Embryonic facial prominence (tissue), 1 donor: ENCODE results near the gene DUSP16.
"Not testable (repeated sequence)": the region's sequence is repeated elsewhere in the genome, so short reads cannot be mapped to it uniquely, and the experiment has no call there.

Source experiments
- DNase-seq: peaks from one replicate; pipeline ENCODE4 v3.0.0-alpha.2; 2016; ENCODE audit errors: extremely low spot score

The DUSP16 gene

GRCh38 chr12:12546314-12546772, 16.3 kb downstream of the DUSP16 start:
- no peak for DNase-seq

GRCh38 chr12:12543959-12544358, 18.7 kb downstream of the DUSP16 start:
- DNase-seq = no peak

- DNase-seq = no peak
These were observed 19.7 kb downstream of the DUSP16 start for GRCh38 chr12:12542964-12543363.

- DNase-seq = no peak
These were observed 20.4 kb downstream of the DUSP16 start for GRCh38 chr12:12542286-12542685.

DNA sequence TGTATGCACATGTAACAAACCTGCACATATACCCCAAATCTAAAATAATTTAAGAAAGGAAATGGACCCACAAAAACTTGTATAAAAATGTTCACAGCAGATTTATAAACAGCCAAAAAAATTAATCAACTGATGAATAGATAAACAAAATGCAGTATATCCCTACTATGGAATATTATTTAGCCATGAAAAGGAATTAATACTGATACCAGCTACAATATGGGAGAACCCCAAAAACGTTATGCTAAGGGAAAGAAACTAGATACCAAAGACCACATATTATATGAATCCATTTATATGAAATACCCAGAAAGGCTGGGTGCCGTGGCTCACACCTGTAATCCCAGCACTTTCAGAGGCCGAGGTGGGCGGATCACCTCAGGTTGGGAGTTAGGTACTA, 20.9 kb downstream of the DUSP16 start:
- DNase-seq = no peak

DNA sequence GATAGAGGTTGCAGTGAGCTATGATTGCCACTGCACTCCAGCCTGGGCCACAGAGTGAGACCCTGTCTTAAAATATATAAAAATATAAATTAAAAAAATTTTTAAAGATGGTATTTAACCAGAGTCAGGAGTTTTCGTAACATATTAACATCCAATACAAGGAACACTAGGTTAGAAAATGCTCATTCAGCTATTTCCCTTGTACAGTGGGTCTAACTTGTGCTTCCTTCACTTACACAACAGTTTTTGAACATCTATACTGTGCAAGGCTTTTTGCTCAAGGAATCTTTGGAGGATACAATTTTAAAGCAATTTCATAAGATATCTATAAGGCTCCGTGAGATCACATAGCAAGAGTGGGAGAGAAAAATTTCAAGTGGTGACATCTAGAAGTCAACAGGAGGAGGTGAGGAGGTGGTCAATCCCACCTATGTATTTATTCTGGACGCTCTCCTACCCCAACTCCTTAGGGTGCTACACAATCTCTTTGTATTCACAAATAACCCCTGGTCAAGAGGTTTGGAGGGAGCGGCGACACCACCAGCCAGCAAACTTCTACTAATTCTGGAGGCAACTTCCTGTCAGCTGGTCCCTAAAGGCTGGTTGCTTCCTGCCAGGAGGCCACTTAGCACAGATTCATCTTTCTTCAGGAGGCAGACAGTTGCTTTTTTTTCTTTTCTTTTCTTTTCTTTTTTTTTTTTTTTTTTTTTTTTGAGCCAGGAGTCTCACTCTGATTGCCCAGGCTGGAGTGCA, 22.2 kb downstream of the DUSP16 start:
- no peak for DNase-seq

DNA sequence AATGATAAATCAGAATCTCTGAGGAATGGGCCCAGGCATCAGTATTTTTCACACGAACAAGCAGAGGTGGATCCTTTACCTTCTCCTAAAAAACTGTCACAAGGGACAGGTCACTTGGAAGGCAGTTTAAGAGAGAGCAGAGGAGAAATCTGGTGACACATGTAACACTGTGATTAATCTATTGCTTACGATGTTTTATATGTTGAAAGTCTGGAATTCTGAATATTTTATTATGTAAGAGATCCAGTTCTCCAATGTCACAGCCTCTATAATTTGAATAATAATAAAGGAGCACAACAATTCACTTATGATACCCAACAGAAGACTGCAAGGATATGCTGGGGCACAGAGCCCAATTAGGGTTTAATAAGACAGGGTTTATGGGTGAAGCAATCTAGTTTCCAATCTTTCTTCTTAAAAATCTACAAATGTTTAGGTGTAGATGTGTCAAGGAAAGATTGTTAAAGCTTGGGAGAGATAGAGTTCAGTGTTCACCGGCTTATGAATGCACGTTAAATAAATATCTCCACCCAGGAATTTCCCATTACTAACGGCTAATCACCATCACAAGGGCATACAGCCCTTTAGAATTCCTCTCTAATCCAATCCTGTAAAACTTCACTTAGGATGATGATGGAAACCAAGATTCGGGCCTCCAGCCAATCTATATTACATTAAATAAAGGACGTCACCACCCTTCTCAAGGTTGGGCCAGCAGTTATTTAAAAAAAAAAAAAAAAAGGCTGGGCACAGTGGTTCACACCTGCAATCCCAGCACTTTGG, 23.4 kb downstream of the DUSP16 start:
- no peak for DNase-seq

GRCh38 chr12:12538535-12538934, 24.1 kb downstream of the DUSP16 start:
- DNase-seq = no peak

- DNase-seq = no peak
These were observed 25.2 kb downstream of the DUSP16 start for GRCh38 chr12:12537421-12537820.

DNA sequence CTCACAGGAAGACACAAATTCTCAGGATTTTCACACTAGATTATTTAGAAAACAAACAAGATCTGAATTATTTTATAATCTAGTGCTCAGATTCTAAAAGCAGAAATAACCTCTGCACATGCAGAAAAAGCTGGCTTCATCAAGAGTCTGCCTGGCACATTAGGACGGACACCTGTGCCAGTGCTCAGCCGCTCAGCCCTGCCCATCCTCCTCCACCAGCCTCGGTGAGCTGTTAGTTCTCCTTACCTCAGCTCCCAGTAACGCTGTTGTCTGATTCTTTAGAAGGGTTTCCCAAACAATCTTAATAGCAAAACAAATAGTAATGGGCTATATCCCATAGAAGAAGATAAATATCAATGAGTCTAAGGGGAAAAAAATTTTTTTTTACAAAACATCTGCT, 27.7 kb downstream of the DUSP16 start:
- no peak for DNase-seq

GRCh38 chr12:12534166-12534866, 28.3 kb downstream of the DUSP16 start:
- DNase-seq = no peak

DNA sequence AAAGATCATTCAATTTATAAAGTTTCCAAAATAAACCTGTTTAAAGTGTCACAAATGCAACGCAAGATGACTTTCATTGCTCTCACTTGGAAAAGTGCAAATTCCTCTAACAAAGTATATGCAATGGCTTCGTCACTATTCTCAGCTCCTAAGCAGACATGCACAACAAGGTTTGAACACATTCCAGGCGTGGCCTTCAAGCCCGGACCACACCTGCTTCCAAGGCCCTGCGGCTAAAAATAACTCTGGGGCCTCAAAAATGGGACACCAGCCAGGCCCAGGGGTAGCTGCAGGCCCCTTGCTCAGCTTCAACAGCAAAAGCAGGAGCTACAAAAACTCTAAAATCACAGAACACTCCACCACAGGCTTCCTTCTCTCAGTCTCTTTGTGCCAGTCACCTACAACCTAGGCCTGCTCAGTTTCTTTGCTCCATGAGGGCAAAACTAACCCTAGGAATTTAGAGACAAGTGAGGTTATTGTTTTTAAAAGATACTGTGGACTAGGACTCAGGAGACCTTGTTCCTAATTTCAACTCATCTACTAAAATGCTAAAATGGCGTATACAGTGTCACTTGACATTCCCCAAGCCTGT, 29.3 kb downstream of the DUSP16 start:
- peak; percentile 65 for DNase-seq

GRCh38 chr12:12531194-12531593, 31.5 kb downstream of the DUSP16 start:
- DNase-seq = no peak

DNA sequence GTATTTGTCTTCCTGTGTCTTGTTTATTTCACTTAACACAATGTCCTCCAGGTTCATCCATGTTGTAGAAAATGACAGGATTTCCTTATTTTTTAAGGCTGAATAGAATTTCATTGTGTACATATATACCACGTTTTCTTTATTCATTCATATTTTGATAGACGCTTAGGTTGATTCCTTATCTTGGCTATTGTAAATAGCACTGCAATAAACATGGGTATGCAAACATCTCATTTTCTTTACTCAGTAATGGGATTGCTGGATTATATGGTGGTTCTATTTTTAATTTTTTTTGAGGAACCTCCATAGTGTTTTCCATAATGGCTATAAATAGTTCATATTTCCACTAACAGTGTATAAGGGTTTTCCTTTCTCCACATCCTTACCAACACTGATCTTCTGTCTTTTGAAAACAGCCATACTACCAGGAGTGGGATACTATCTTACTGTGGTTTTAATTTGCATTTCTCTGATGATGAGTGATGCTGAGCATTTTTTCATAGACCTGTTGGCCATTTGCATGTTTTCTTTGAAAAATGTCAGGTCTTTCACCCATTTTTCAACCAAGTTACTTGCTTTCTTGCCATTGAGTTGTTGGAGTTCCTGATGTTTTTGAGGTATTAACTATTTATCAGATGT, 32.8 kb downstream of the DUSP16 start:
- DNase-seq = no peak

DNA sequence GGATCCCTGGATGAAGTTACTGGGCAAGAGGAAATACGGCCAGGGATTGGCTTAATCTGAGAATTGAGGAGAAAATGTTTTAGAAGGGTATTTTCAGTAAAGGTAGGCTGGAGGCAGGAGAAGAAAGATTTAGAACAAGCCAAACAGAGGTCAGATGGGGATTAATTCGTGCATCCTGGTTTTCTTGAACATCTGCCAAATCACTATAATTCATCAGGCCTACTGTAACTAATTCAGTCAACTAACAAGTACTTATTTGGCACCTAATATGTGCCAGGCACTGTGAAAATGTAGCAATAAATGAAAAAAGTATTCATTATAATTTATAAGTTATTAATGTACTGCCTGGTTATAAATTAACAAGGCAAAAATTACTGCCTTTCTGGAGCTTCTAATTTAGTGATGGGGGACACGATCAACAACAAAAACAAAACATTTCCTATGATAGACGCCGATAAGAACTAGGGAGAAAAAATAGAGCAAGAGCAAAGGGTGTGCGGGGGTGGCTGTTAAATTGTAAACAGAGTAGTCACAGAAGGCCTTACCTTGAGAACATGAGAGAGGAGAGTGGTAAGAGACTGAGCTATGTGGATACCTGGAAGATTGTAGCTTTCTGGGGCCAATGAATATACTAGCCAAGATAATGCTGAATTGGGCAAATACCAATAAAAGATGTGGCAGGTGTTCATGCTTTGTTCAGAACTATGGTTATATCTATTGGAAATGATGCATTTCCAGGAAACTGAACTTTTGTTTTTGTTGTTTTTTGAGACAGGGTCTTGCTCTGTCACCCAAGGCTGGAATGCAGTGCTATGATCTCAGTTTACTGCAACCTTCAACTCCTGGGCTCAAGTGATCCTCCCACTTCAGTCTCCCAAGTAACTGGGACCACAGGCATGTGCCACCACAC, 34.0 kb downstream of the DUSP16 start:
- no peak for DNase-seq

- DNase-seq = no peak
These were observed 34.8 kb downstream of the DUSP16 start for GRCh38 chr12:12527820-12528296.

DNA sequence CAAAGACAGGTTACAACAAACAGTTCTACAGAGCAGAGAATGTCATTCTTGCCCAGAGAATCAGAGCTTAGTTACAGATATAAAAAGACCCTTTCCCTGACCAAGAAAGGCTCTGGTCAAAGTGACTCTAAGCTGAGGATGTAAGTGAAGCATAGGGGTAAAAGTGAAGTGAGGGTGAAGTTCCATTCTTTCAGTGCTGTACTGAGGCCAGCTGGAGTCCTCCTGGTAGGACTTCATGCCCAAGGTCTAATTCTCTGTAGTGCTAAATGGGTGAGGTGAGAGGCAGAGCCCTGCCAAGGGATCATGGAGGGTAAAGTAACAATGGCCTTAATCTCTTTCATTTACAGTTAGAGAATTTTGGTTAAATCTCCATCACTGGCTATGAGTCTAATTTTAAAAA, 38.5 kb downstream of the DUSP16 start:
- no peak for DNase-seq

- no peak for DNase-seq
These were observed 39.4 kb downstream of the DUSP16 start for GRCh38 chr12:12523229-12523628.

DNA sequence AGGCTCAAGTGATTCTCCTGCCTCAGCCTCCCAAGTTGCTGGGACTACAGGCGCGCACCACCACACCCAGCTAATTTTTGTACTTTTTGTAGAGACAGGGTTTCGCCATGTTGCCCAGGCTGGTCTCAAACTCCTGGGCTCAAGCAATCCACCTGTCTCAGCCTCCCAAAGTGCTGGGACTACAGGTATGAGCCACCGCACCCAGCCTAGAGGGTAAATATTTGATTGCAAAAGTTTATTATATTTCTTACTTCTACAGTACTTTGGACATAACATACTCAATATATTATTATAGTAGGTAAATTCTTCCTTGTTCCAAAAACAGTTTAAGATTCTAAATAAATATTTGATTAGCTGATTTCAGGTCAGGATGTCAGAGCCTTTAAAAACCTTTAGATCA, 40.0 kb downstream of the DUSP16 start:
- not testable (repeated sequence) for DNase-seq

GRCh38 chr12:12521888-12522287, 40.8 kb downstream of the DUSP16 start:
- no peak for DNase-seq
